D721Med (cell line): ENCODE data around the gene ATAD3B.

Experiments used
- DNase-seq: peaks from one replicate; pipeline ENCODE4 v3.0.0; 2011; ENCODE audit warnings: low spot score; ENCODE audit not compliant: insufficient read length
- FAIRE-seq: peaks from 2 replicates; lab custom pipeline; 2011; peaks lifted over from hg19 to GRCh38; lab: Jason Lieb, UNC
- TF ChIP-seq, protein P1 (sequence below): IDR thresholded peaks from 2 replicates; pipeline ENCODE4 v1.5.1; 2012; ENCODE audit warnings: mild to moderate bottlenecking, control low read depth; ENCODE audit not compliant: insufficient read depth; ENCODE audit errors: missing control alignments

The ATAD3B gene

GRCh38 chr1:1540818-1541628, 69.5 kb downstream of the ATAD3B start:
- TF ChIP-seq, protein P1, sequence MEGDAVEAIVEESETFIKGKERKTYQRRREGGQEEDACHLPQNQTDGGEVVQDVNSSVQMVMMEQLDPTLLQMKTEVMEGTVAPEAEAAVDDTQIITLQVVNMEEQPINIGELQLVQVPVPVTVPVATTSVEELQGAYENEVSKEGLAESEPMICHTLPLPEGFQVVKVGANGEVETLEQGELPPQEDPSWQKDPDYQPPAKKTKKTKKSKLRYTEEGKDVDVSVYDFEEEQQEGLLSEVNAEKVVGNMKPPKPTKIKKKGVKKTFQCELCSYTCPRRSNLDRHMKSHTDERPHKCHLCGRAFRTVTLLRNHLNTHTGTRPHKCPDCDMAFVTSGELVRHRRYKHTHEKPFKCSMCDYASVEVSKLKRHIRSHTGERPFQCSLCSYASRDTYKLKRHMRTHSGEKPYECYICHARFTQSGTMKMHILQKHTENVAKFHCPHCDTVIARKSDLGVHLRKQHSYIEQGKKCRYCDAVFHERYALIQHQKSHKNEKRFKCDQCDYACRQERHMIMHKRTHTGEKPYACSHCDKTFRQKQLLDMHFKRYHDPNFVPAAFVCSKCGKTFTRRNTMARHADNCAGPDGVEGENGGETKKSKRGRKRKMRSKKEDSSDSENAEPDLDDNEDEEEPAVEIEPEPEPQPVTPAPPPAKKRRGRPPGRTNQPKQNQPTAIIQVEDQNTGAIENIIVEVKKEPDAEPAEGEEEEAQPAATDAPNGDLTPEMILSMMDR, result no peak
- DNase-seq, result no peak
- no peak for FAIRE-seq

DNA sequence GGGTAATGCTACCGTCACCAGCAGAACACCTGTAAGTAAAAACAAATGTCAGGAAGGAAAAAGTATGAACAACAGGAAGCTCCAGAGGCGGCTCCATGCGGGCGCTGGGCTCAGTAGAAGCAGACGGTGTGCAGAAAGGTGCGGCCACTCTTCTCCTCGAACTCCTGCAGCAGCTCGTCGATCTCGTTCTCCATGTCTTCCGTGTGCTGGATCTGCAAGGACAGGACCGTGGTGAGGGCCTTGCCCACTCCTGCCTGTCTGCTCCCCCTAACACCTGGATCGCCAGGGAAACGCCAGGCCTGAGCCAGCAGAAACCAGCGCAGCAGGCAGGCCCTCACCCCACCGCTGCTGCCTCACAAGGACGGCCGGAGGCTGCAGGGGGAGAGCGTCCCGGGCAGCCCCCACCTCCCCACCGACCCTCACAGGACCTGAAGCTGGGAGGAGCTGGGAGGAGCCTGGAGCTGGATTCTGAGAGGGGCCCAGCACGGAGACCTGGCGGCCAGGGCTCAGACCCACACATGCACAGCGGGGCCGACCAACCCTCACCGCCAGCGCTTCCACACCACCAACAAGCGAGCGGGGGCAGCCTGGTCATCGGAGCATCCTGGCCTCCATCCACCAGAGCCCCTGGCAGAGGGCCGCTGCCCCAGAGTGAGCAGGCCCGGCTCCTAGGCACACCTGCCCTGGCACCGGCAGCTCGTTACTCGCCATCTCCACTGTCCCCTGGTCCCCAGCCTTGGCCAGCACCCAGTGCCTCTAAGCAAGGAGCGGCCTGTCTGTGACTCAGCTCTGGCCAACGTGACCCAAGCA, 70.6 kb downstream of the ATAD3B start:
- DNase-seq, result no peak
- TF ChIP-seq, protein P1, result no peak
- no peak for FAIRE-seq

- FAIRE-seq, result no peak
- DNase-seq, result no peak
- TF ChIP-seq, protein P1, result no peak
These were observed 71.5 kb downstream of the ATAD3B start for GRCh38 chr1:1542766-1543705.

GRCh38 chr1:1543706-1544099, 72.1 kb downstream of the ATAD3B start:
- TF ChIP-seq, protein P1, result no peak
- no peak for FAIRE-seq
- DNase-seq, result no peak

DNA sequence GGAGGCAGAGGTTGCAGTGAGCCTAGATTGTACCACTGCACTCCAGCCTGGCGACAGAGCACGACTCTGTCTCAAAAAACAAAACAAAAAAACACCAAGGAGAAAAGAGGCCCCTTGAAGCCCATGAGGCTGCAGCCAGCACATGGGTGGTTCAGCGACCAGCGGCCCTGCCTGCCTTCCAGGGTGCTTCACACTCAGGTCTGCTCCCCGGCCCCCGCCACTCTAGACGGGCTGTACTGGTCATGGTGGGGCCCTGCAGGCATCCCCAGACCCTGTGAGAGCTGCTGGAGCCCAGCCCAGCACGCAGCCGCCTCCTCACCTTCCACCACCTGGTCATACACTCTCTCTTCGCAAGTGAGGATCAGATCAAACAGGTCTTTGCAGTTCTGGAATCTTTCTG, 73.0 kb downstream of the ATAD3B start:
- DNase-seq, result no peak
- TF ChIP-seq, protein P1, result no peak
- no peak for FAIRE-seq
